ENCODE results near the gene RPL10.

The RPL10 gene

GRCh38 chrX:154356596-154356995 lies 41.6 kb upstream of the RPL10 start:
- ATAC-seq (no peak), DNase-seq (ENCODE audit: low spot score in 2 of 2) (no peak)
- peak overlapping the region; percentile 58 for H3K27ac Mint-ChIP-seq
- H3K4me3 Mint-ChIP-seq = peak overlapping the region; percentile 22
- H3K4me1 Mint-ChIP-seq = peaks cover 38% of the 10 kb centered on the region
- H3K9me3 Mint-ChIP-seq = no peaks in the 10 kb centered on the region
- H3K36me3 Mint-ChIP-seq = peaks cover 100% of the 10 kb centered on the region

GRCh38 chrX:154357205-154357604 lies 41.0 kb upstream of the RPL10 start:
- peak; percentile 41 for ATAC-seq
- H3K27ac Mint-ChIP-seq = no peak overlapping the region
- peaks cover 100% of the 10 kb centered on the region for H3K36me3 Mint-ChIP-seq
- H3K4me3 Mint-ChIP-seq = peak overlapping the region; percentile 22
- DNase-seq (ENCODE audit: low spot score in 2 of 2) = no peak
- peaks cover 32% of the 10 kb centered on the region for H3K4me1 Mint-ChIP-seq
- H3K9me3 Mint-ChIP-seq = no peaks in the 10 kb centered on the region

GRCh38 chrX:154358011-154358410 lies 40.2 kb upstream of the RPL10 start:
- Mint-ChIP-seq H3K4me1 (peaks cover 26% of the 10 kb centered on the region), H3K4me3 (peak overlapping the region; percentile 53), H3K27ac (peak overlapping the region; percentile 68), H3K9me3 (no peaks in the 10 kb centered on the region), H3K36me3 (peaks cover 100% of the 10 kb centered on the region)
- no peak for ATAC-seq
- DNase-seq (ENCODE audit: low spot score in 2 of 2) = no peak

GRCh38 chrX:154358829-154359228 lies 39.3 kb upstream of the RPL10 start:
- Mint-ChIP-seq H3K9me3 (no peaks in the 10 kb centered on the region), H3K36me3 (peaks cover 100% of the 10 kb centered on the region), H3K4me1 (peaks cover 18% of the 10 kb centered on the region), H3K27ac (peak overlapping the region; percentile 68), H3K4me3 (peak overlapping the region; percentile 53)
- no peak for DNase-seq (ENCODE audit: low spot score in 2 of 2)
- no peak for ATAC-seq

GRCh38 chrX:154359362-154360154 lies 38.6 kb upstream of the RPL10 start:
- no peak for DNase-seq (ENCODE audit: low spot score in 2 of 2)
- Mint-ChIP-seq H3K4me3 (no peak overlapping the region), H3K4me1 (peaks cover 22% of the 10 kb centered on the region), H3K27ac (no peak overlapping the region), H3K36me3 (peaks cover 100% of the 10 kb centered on the region), H3K9me3 (no peaks in the 10 kb centered on the region)
- ATAC-seq = no peak

- ATAC-seq (no peak), DNase-seq (ENCODE audit: low spot score in 2 of 2) (no peak)
- Mint-ChIP-seq H3K36me3 (peaks cover 100% of the 10 kb centered on the region), H3K9me3 (no peaks in the 10 kb centered on the region), H3K4me3 (no peak overlapping the region), H3K27ac (peak overlapping the region; percentile 70), H3K4me1 (peaks cover 27% of the 10 kb centered on the region)
Observed at GRCh38 chrX:154360155-154360713, 37.9 kb upstream of the RPL10 start.

GRCh38 chrX:154362085-154362742 lies 36.0 kb upstream of the RPL10 start:
- no peak overlapping the region for H3K4me3 Mint-ChIP-seq
- peaks cover 100% of the 10 kb centered on the region for H3K36me3 Mint-ChIP-seq
- H3K4me1 Mint-ChIP-seq = peaks cover 29% of the 10 kb centered on the region
- no peak for DNase-seq (ENCODE audit: low spot score in 2 of 2)
- ATAC-seq = no peak
- H3K9me3 Mint-ChIP-seq = no peaks in the 10 kb centered on the region
- peak overlapping the region; percentile 70 for H3K27ac Mint-ChIP-seq

- Mint-ChIP-seq H3K36me3 (peaks cover 100% of the 10 kb centered on the region), H3K27ac (peak overlapping the region; percentile 89)
Observed at GRCh38 chrX:154363706-154364439, 34.3 kb upstream of the RPL10 start.

GRCh38 chrX:154365052-154365600 lies 33.1 kb upstream of the RPL10 start:
- H3K27ac Mint-ChIP-seq = peak overlapping the region; percentile 89
- H3K4me1 Mint-ChIP-seq = peaks cover 24% of the 10 kb centered on the region
- peak overlapping the region; percentile 83 for H3K4me3 Mint-ChIP-seq
- ATAC-seq = no peak
- peaks cover 100% of the 10 kb centered on the region for H3K36me3 Mint-ChIP-seq
- DNase-seq (ENCODE audit: low spot score in 2 of 2) = no peak
- H3K9me3 Mint-ChIP-seq = no peaks in the 10 kb centered on the region

More at GRCh38 chrX:154363706-154364439, 34.3 kb upstream of the RPL10 start:
- Mint-ChIP-seq H3K9me3 (no peaks in the 10 kb centered on the region), H3K4me3 (no peak overlapping the region), H3K4me1 (peaks cover 25% of the 10 kb centered on the region)
- ATAC-seq = no peak
- DNase-seq (ENCODE audit: low spot score in 2 of 2) = no peak

- peak overlapping the region; percentile 89 for H3K27ac Mint-ChIP-seq
- DNase-seq (ENCODE audit: low spot score in 2 of 2) (no peak), ATAC-seq (no peak)
- H3K9me3 Mint-ChIP-seq = no peaks in the 10 kb centered on the region
- peak overlapping the region; percentile 83 for H3K4me3 Mint-ChIP-seq
- H3K36me3 Mint-ChIP-seq = peaks cover 100% of the 10 kb centered on the region
- H3K4me1 Mint-ChIP-seq = peaks cover 24% of the 10 kb centered on the region
Observed at GRCh38 chrX:154365997-154366665, 32.0 kb upstream of the RPL10 start.

- H3K27ac Mint-ChIP-seq = peak overlapping the region; percentile 67
- no peak for ATAC-seq
- no peaks in the 10 kb centered on the region for H3K9me3 Mint-ChIP-seq
- H3K4me1 Mint-ChIP-seq = peaks cover 24% of the 10 kb centered on the region
- peak overlapping the region; percentile 83 for H3K4me3 Mint-ChIP-seq
- no peak for DNase-seq (ENCODE audit: low spot score in 2 of 2)
- H3K36me3 Mint-ChIP-seq = peaks cover 98% of the 10 kb centered on the region
Observed at GRCh38 chrX:154366666-154367055, 31.5 kb upstream of the RPL10 start.

GRCh38 chrX:154367474-154368308 lies 30.5 kb upstream of the RPL10 start:
- ATAC-seq (no peak), DNase-seq (ENCODE audit: low spot score in 2 of 2) (no peak)
- H3K27ac Mint-ChIP-seq = peak overlapping the region; percentile 93
- peaks cover 94% of the 10 kb centered on the region for H3K36me3 Mint-ChIP-seq
- peaks cover 29% of the 10 kb centered on the region for H3K4me1 Mint-ChIP-seq
- peak overlapping the region; percentile 83 for H3K4me3 Mint-ChIP-seq
- no peaks in the 10 kb centered on the region for H3K9me3 Mint-ChIP-seq

- ATAC-seq (peak; percentile 79), DNase-seq (ENCODE audit: low spot score in 2 of 2) (peak; percentile 78 to 92)
- H3K27ac Mint-ChIP-seq = peak overlapping the region; percentile 93
- H3K4me1 Mint-ChIP-seq = peaks cover 31% of the 10 kb centered on the region
- no peaks in the 10 kb centered on the region for H3K9me3 Mint-ChIP-seq
- peaks cover 82% of the 10 kb centered on the region for H3K36me3 Mint-ChIP-seq
- peak overlapping the region; percentile 83 for H3K4me3 Mint-ChIP-seq
Observed at GRCh38 chrX:154368630-154369448, 29.3 kb upstream of the RPL10 start.

All from stimulated activated effector memory CD8-positive, alpha-beta T cell treated with anti-CD3 and anti-CD28 coated beads, Interleukin-12 subunit alpha, Interleukin-12 subunit beta, amount 100 ng/mL, for 72 hours (primary cell).